Epithelial cell of proximal tubule (primary cell): ENCODE data around the gene LAGE3. TPM values are rescaled to one million over a fixed set of nuclear protein-coding genes. Genes with fewer than 3 reads are reported as not detected.

Experiments
- DNase-seq: peaks from one replicate; pipeline ENCODE4 v3.0.0-alpha.2; 2011; ENCODE audit warnings: low read depth
- H3K4me3 ChIP-seq: 2 replicates; pipeline ENCODE4 v1.5.1; 2011; ENCODE audit warnings: low read depth, mild to moderate bottlenecking, low read length
- total RNA-seq: library from RNA; depleted of rRNA; stranded (reverse); fragments of >200 nt; gene quantifications from 2 replicates; pipeline ENCODE4 v1.2.3, GENCODE V29; 2015
- TF ChIP-seq, protein P1 (sequence below): conservative IDR thresholded peaks from 2 replicates; pipeline ENCODE4 v1.5.1; 2012; ENCODE audit warnings: low read depth, mild to moderate bottlenecking, low read length

The LAGE3 gene
- total RNA-seq, 1 donor from 2014 or later = 23.0 TPM

DNA sequence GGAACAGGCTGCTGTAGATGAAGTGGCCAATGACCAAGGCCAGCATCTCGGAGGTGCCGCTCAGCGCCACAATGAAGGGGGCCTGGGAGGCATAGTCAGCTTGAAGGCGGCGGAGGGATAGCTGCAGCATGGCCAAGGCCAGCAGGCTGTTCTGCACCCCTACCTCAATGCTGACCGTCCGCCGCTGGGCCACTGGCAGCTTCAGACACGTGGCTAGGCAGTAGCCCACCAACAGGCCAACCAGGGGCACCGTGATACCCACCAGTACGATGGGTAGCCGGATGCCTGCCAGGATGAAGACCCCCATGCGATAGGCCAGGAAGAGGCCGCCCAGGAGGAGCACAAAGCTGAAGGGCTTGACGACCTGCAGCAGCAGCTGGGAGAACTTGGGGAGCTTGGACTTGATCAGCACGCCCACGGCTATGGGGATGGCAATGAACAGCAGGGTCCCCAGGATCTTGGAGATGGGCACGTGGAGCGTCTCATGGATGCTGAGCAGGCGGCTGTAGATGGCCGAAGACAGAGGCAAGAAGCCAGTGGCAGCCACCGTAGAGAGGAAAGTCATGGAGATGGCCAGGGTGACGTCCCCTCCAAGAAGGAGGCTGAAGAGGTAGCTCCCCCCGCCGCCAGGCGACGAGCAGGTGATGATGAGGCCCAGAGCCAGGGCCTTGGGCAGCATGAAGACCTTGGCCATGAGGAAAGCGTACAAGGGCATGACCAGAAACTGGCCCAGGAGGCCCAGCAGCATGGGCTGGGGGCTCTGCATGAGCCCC lies 8.6 kb upstream of the LAGE3 start:
- no peak overlapping the region for H3K4me3 ChIP-seq
- DNase-seq = no peak
- TF ChIP-seq, protein P1, sequence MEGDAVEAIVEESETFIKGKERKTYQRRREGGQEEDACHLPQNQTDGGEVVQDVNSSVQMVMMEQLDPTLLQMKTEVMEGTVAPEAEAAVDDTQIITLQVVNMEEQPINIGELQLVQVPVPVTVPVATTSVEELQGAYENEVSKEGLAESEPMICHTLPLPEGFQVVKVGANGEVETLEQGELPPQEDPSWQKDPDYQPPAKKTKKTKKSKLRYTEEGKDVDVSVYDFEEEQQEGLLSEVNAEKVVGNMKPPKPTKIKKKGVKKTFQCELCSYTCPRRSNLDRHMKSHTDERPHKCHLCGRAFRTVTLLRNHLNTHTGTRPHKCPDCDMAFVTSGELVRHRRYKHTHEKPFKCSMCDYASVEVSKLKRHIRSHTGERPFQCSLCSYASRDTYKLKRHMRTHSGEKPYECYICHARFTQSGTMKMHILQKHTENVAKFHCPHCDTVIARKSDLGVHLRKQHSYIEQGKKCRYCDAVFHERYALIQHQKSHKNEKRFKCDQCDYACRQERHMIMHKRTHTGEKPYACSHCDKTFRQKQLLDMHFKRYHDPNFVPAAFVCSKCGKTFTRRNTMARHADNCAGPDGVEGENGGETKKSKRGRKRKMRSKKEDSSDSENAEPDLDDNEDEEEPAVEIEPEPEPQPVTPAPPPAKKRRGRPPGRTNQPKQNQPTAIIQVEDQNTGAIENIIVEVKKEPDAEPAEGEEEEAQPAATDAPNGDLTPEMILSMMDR = no peak

DNA sequence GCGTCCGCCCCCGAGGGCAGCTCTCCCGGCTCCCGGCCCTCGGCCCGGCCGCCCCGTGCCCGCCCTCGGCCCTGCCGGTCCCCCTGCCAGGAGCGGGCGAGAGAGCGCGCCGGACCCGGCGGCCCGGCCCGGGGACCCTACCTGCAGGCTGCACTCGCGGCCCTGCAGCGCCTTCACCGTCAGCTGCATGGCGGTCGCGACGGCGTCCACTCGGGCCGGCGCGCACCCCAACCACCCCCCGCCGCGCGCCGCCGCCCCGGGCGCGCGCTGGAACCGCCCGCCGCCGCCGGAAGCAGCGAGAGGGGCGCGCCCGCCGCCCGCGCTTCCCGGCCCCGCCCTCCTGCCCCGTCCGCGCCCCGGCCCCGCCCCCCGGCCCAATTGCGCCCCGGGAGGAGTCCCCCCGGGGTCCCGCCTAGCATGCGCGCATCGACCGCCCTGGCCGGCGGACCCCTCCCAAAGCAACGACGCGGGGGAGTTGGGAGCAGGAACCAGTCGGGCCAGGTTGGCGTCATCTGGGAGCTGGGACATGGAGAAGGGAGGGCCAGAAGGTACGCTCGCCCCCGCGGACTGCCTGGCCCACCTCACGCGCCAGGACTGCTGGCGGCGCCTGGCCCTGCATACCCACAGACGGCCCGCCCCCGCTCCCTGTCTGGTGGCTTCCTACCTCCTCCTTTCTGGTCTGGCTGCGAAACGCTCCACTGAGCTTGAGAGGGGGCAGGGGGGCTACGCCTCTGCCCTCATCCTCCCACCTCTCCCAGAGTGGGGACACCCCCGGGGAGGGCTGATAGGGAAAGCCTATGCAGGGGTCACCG lies 7.5 kb upstream of the LAGE3 start, which contains the start of gene UBL4A:
UBL4A (minus strand) TSS at position 220 of the 812 bp plus-strand sequence; CDS start at position 189, 31 bp downstream.
- no peak for DNase-seq
- TF ChIP-seq, protein P1 = no peak
- H3K4me3 ChIP-seq = peak within 1 kb of the TSS; percentile 64

DNA sequence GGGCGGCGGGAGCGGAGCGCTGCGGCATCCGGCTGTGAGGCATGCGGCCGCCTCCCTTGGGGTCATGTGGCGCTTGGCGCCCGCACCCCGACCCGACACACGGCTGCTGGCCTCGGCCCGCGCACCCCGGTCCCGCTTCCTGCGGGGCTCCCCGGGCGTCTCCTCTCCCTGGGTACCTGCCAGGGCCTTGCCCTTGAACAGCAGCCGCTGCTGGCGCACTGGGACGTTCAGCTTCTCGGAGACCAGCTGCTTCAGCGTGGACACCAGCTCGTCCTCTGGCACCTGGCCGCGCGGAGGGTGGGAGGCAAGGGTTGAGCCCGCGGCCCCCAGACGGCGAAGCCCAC lies 6.9 kb upstream of the LAGE3 start:
- TF ChIP-seq, protein P1 = no peak
- DNase-seq = no peak
- peak overlapping the region; percentile 64 for H3K4me3 ChIP-seq

DNA sequence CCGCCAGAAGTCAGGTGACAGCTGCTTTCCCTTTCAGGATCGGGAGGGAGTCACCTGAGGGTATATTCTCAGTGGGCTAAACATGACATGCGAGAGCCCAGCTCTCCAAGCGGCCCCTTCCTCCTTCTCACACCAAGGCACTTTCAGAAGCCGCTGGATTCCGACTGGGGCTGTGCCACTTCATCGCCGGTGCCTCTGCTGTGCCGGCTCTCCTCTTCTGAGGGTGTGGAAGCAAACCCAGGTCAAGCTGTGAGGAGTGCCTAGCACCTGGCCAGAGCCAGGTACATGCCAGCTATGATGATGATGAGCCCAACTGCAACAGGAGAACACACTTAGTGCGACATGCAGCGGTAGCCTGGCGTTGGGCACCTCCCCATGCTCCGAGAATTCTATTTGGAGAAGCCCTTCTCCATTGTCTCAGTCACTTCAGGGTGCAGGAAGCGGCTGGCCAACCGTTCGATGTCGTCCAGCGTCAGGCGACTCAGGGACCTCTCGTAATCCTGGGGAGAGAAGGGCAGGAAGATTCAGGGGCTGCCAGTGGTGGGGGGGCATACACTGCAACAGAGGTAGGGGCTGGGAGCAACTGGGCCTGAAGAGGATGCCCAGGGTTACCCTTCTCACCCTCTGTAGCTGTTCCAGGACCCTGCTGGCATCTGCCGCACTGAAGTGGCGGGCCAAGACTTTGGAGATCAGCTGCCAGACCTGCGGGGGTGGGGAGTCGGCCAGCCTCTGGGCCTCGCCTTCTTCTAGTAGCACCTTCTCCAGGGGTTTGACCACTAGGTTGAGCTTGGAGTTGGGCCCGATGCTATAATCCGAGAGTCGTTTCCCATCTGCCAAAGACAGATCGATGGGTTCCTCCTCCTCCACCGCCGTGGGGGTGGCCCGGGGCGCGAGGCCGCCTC lies 6.3 kb upstream of the LAGE3 start:
- no peak for DNase-seq
- peak overlapping the region; percentile 64 for H3K4me3 ChIP-seq
- TF ChIP-seq, protein P1 = no peak

DNA sequence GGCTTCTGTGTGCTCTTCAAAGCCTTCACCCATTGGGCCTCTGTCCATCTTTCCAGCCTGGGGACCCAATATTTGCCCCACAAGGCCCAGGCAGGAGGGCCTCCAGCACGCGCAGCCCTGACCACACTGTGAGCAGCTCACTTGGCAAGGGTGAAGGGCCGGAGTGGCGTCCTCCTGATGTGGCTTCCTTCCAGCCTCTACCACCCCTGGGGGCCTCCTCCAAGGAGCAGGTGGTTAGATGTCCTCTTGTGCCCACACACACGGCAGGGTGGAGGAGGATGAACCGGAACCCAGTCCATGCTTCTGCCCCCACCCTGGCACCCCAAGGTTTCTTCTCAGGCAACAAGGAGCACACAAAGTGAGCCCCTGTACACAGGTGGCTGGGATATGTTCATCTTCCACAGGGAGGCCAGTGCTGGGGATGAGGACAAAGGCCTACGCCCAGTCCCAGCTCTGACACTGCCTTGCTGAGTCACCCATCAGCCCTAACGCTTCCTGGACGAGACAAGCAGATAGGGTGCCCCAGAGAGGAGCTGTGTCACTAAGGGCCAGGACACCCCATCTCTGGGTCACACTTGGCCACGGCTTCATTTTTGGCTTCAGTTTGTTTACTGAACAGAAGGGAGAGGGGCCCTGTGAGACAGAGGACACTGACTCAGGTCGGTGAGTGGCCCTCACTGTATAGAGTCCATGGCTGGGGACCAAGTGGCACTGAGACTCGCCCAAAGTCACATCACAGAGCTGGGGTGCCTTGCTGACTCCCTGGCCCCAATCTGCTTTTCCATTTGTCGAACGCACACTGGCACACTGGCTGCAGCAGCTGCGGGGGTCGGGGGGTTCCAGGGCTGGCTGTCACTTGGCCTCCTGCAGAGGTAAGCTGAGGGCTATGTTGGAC lies 5.4 kb upstream of the LAGE3 start:
- DNase-seq = no peak
- H3K4me3 ChIP-seq = no peak overlapping the region
- TF ChIP-seq, protein P1 = no peak

DNA sequence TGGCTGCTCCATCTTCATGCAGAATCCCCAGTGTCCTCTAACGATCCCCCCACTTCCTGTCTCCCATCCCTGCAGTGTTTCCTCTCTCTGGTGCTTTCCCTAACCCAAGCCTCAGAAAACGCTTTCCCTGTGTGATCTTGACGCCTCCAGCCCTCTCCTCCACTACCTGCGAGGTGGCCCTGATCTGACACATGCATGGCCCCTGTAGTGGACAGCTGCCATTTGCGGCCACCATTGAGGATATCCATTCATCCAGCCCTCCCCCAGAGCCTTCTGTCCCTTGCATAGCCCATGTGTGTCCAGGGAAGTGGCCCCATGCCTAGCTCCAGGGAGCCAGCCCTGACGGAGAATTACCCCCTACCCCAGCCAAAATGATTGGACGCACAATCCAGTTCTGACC lies 4.2 kb upstream of the LAGE3 start:
- TF ChIP-seq, protein P1 = no peak
- H3K4me3 ChIP-seq = no peak overlapping the region
- no peak for DNase-seq
